ENCODE measurements around the gene OPA1.

OPA1 gene

DNA sequence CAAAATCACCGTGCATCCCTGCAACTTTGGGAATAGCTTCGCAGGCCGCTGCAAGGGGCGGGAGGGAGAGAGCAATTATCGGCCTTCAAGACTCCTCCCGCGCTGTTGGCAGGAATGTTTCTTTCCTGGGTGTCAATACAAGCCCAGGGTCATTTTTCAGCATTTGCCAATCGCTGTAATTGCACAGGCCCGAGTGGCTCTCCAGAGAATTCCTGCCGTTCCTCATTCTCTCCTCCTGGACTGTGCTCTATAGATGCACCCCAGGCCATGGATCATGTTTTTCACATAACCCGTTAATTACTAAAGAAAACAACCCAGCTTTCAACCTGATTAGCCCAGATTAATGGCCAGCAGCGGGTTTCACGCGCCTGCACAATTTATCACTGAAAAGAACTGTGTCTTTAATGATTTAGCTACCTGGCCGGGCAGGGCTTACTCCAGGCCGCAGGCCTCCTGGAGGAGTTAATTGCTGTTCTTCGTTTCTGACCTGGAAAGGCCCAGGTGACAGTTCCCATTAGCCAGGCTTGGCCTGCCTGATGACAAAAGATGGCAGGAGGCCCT lies 144.3 kb downstream of the OPA1 start:
- H3K4me3 ChIP-seq (replicated peaks; ENCODE audit: low read depth, low read length): no peak overlapping the region
- H3K36me3 ChIP-seq (ENCODE audit: control insufficient read depth, insufficient read depth, low read length): no peaks in the 10 kb centered on the region
- TF ChIP-seq, protein P1, sequence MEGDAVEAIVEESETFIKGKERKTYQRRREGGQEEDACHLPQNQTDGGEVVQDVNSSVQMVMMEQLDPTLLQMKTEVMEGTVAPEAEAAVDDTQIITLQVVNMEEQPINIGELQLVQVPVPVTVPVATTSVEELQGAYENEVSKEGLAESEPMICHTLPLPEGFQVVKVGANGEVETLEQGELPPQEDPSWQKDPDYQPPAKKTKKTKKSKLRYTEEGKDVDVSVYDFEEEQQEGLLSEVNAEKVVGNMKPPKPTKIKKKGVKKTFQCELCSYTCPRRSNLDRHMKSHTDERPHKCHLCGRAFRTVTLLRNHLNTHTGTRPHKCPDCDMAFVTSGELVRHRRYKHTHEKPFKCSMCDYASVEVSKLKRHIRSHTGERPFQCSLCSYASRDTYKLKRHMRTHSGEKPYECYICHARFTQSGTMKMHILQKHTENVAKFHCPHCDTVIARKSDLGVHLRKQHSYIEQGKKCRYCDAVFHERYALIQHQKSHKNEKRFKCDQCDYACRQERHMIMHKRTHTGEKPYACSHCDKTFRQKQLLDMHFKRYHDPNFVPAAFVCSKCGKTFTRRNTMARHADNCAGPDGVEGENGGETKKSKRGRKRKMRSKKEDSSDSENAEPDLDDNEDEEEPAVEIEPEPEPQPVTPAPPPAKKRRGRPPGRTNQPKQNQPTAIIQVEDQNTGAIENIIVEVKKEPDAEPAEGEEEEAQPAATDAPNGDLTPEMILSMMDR (IDR thresholded peaks at IDR 0.05; ENCODE audit: insufficient read depth, low read length, poor library complexity, severe bottlenecking): no peak
- no peak for DNase-seq (ENCODE audit: extremely low read depth, insufficient read length)
- peaks cover 2% of the 10 kb centered on the region; the same call in 1 of the 2 replicates for H3K27me3 ChIP-seq (replicated peaks; ENCODE audit: control insufficient read depth, insufficient read depth, low read length)

DNA sequence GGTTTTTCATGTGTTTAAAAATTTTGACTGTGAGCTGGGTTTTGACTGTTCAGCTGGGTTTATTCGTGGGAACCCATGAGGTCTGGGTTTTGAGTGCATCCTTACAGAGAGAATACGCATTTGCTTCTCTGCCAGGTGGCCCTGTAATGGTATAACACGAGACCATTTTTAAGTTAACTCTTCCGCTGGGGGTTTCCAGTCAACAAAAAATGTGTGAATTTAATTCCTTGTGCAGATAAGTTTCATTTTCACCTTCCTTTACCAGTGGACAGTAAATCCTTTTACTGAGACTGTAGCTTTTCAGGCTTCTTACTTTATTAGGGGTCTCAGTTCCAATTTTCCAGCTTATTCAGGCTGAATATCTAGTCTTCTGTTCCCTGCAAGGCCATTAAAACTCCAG lies 149.6 kb downstream of the OPA1 start:
- TF ChIP-seq, protein P1 (IDR thresholded peaks at IDR 0.05; ENCODE audit: insufficient read depth, low read length, poor library complexity, severe bottlenecking): no peak
- H3K4me3 ChIP-seq (replicated peaks; ENCODE audit: low read depth, low read length): no peak overlapping the region
- no peaks in the 10 kb centered on the region for H3K36me3 ChIP-seq (ENCODE audit: control insufficient read depth, insufficient read depth, low read length)
- DNase-seq (ENCODE audit: extremely low read depth, insufficient read length): peak; percentile 23
- H3K27me3 ChIP-seq (replicated peaks; ENCODE audit: control insufficient read depth, insufficient read depth, low read length): no peaks in the 10 kb centered on the region

DNA sequence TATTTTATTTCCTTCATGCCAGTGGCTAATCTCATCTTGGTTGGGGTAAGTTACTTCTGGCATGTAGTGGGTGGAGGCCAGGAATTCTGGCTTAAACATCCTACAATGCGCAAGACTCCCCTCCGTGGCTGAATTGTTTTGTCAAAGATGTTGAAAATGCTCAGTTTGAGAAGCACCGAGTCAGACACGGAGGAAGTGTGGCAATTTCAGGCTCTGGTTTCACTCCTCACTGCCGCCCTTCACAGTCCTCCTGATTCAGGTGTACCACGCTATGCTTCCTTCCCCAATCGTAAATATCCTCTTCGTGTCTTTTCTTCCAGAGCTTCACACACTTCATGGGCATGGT lies 150.7 kb downstream of the OPA1 start:
- peak; percentile 22 for DNase-seq (ENCODE audit: extremely low read depth, insufficient read length)
- H3K4me3 ChIP-seq (replicated peaks; ENCODE audit: low read depth, low read length): no peak overlapping the region; the same call in 1 of the 2 replicates
- TF ChIP-seq, protein P1 (IDR thresholded peaks at IDR 0.05; ENCODE audit: insufficient read depth, low read length, poor library complexity, severe bottlenecking): no peak

DNA sequence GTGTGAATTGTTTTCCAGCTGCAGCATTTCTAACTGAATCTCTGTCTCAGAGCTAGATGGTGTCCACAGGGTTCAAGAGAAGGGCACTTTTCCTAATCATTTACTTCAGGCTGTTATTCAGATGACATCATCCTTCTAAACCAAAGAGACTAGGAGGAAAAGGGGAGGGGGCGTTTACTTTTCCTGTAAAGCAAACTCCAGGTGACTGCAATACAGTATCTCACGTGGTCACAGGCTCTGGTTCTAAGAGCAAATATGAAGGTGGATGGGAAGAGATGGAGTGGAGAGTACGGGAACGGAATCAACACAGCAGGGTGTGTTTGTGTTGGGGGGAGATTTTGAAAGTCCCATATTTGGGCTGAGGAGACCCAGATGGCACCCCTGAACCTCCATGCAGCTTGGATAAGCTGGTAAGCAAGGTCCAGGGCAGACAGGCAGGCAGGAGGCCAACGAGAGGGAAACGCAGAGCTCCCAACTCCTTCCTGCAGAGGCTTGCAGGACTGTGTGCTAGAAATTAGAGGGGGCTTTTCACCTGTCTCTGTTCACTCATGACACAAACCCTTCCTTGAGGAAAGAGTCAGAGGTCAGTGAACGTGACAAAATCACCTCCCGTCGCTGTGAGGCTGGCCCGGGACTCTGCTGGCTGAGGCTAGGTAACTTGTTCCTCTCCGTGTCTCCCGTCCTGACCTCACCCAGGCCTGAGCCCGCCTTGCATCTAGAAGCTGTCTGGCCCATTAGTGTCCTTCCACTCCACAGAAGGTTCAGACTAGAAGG lies 151.2 kb downstream of the OPA1 start:
- no peak overlapping the region; the same call in 1 of the 2 replicates for H3K4me3 ChIP-seq (replicated peaks; ENCODE audit: low read depth, low read length)
- TF ChIP-seq, protein P1 (IDR thresholded peaks at IDR 0.05; ENCODE audit: insufficient read depth, low read length, poor library complexity, severe bottlenecking): no peak
- no peaks in the 10 kb centered on the region for H3K36me3 ChIP-seq (ENCODE audit: control insufficient read depth, insufficient read depth, low read length)
- DNase-seq (ENCODE audit: extremely low read depth, insufficient read length): no peak
- H3K27me3 ChIP-seq (replicated peaks; ENCODE audit: control insufficient read depth, insufficient read depth, low read length): no peaks in the 10 kb centered on the region

More for the DNA sequence above, 150.7 kb downstream of the OPA1 start:
- Histone ChIP-seq H3K27me3 (replicated peaks; ENCODE audit: control insufficient read depth, insufficient read depth, low read length) (no peaks in the 10 kb centered on the region), H3K36me3 (ENCODE audit: control insufficient read depth, insufficient read depth, low read length) (no peaks in the 10 kb centered on the region)

DNA sequence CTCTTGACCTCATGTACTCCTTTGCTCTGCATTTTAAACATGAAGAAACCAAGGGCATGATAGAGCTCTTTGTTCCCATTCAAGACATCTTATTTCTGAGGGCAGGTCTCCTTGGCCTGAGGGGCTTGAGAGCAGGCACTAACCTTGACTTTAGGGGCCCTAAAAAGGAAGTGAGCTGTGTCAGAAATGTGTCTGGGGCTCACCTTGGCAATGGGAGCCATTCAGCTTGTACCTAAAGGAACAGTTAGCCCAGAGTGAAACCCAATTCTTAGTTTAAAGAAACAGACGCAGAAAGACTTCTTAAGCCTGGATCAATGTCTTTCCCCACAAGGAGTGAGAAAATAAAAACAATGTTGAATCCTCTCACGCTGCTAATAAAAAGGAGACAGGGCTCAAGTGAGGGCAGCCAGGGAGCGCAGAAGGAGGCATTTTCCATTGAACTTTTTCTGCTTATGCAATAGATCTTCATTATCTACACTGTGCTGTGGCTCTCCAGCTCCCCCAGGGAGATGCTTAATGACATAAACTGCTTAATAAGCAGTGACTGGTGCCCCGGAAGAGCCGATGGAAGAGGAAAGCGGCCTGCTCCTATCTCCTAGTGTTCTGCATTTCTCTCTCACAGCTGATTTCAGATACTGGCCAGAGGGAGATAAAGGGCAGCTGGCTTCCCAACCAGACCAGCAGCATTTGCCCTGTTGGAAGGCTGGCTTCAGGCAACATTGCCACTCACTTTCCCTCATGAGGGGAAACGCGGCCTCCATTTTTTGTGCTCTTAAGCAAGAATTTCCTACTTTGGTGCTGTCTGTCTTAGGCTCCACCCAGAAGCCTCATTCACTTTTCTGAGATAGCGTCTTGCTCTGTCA lies 152.0 kb downstream of the OPA1 start:
- no peak overlapping the region for H3K4me3 ChIP-seq (replicated peaks; ENCODE audit: low read depth, low read length)

More for the DNA sequence above, 152.0 kb downstream of the OPA1 start:
- DNase-seq (ENCODE audit: extremely low read depth, insufficient read length): no peak
- no peaks in the 10 kb centered on the region for H3K27me3 ChIP-seq (replicated peaks; ENCODE audit: control insufficient read depth, insufficient read depth, low read length)
- H3K36me3 ChIP-seq (ENCODE audit: control insufficient read depth, insufficient read depth, low read length): no peaks in the 10 kb centered on the region
- TF ChIP-seq, protein P1 (IDR thresholded peaks at IDR 0.05; ENCODE audit: insufficient read depth, low read length, poor library complexity, severe bottlenecking): no peak

All from GM06990 (cell line).